PC-3 (cell line): ENCODE measurements around the gene DENND10. TPM values are rescaled to one million over a fixed set of nuclear protein-coding genes. Genes with fewer than 3 reads are reported as not detected.

Experiments used
- ATAC-seq: fragments of 200-7000 bp; cut with Tn5 transposase; 2 replicates; pipeline ENCODE4 v1.9.1; 2020; ENCODE audit warnings: mild to moderate bottlenecking, moderate library complexity
- BruUV-seq: library from RNA; stranded (reverse); fragments of 400-500 nt; replicated peaks from 2 replicates; lab custom pipeline; 2021; lab: Mats Ljungman, UMichigan
- CTCF ChIA-PET: fragments of 300-600 bp; sonication (Branson Sonifier 250); formaldehyde crosslinking; loops from one replicate; lab custom pipeline; 2022; ENCODE audit warnings: antibody characterized with exemption; lab: Charles Lee
- POLR2A ChIA-PET: fragments of 300-600 bp; sonication (Branson Sonifier 250); formaldehyde crosslinking; loops from one replicate; lab custom pipeline; 2022; ENCODE audit warnings: antibody characterized with exemption; ENCODE audit not compliant: unreplicated experiment; lab: Charles Lee
- DNase-seq: peaks from one replicate; pipeline ENCODE4 v3.0.0-alpha.2; 2015
- H2AFZ ChIP-seq: fragments of 300-600 bp; sonication (generic); 2 replicates; pipeline ENCODE4 v1.6.0; 2016; ENCODE audit warnings: antibody characterized with exemption, low read length
- H3F3A ChIP-seq: fragments of 300-600 bp; sonication (generic); one replicate; pipeline ENCODE4 v1.6.0; 2017; ENCODE audit warnings: antibody characterized with exemption, low read length, control low read depth, mild to moderate bottlenecking; ENCODE audit not compliant: unreplicated experiment
- H3K27ac ChIP-seq: fragments of 300-600 bp; sonication (generic); 2 replicates; pipeline ENCODE4 v1.5.1; 2016; ENCODE audit warnings: mild to moderate bottlenecking, low read length
- H3K27me3 ChIP-seq: fragments of 300-600 bp; sonication (generic); 2 replicates; pipeline ENCODE4 v1.6.1; 2016; ENCODE audit warnings: low read length, mixed read lengths
- H3K36me3 ChIP-seq: fragments of 300-600 bp; sonication (generic); 2 replicates; pipeline ENCODE4 v1.6.1; 2016; ENCODE audit warnings: low read depth, mixed run types, low read length, mixed read lengths
- H3K4me1 ChIP-seq: fragments of 300-600 bp; sonication (generic); 2 replicates; pipeline ENCODE4 v1.5.1; 2016; ENCODE audit warnings: low read length; ENCODE audit not compliant: insufficient read depth
- H3K4me2 ChIP-seq: fragments of 300-600 bp; sonication (generic); 2 replicates; pipeline ENCODE4 v1.6.0; 2016; ENCODE audit warnings: low read length
- H3K4me3 ChIP-seq: fragments of 300-600 bp; sonication (generic); 2 replicates; pipeline ENCODE4 v1.5.1; 2016; ENCODE audit warnings: mild to moderate bottlenecking, low read length, mixed read lengths
- H3K79me2 ChIP-seq: fragments of 300-600 bp; sonication (generic); 2 replicates; pipeline ENCODE4 v1.6.1; 2017; ENCODE audit warnings: low read length, mixed read lengths
- H3K9ac ChIP-seq: fragments of 300-600 bp; sonication (generic); 2 replicates; pipeline ENCODE4 v1.6.0; 2016; ENCODE audit warnings: mild to moderate bottlenecking, low read length
- H3K9me2 ChIP-seq: fragments of 300-600 bp; sonication (generic); replicated peaks from 2 replicates; pipeline ENCODE4 v1.6.1; 2016; ENCODE audit warnings: mixed run types, low read length, mixed read lengths
- H3K9me3 ChIP-seq: fragments of 300-600 bp; sonication (generic); 2 replicates; pipeline ENCODE4 v1.6.1; 2016; ENCODE audit warnings: low read length, mixed read lengths
- H4K20me1 ChIP-seq: fragments of 300-600 bp; sonication (generic); 2 replicates; pipeline ENCODE4 v1.6.1; 2016; ENCODE audit warnings: low read length, mixed read lengths
- CTCF ChIP-seq: fragments of 300-600 bp; sonication (generic); conservative IDR thresholded peaks from 2 replicates; pipeline ENCODE4 v1.5.1; 2017; ENCODE audit warnings: antibody characterized with exemption, low read depth, mild to moderate bottlenecking, low read length
- EZH2 ChIP-seq: fragments of 300-600 bp; sonication (generic); IDR thresholded peaks from one replicate; pipeline ENCODE4 v1.6.1; 2017; ENCODE audit warnings: antibody characterized with exemption, mild to moderate bottlenecking, low read length; ENCODE audit not compliant: unreplicated experiment
- EZH2phosphoT487 ChIP-seq: fragments of 300-600 bp; sonication (generic); IDR thresholded peaks from 2 replicates; pipeline ENCODE4 v1.6.1; 2018; ENCODE audit warnings: mild to moderate bottlenecking, antibody characterized with exemption, low read length, borderline replicate concordance
- intact Hi-C: fragments of 100-400 bp; cut with micrococcal nuclease; formaldehyde crosslinking; loops from 2 replicates; pipeline ENCODE4 v1.9.0; 2023
- total RNA-seq: library from RNA; depleted of rRNA; stranded (reverse); fragments of >200 nt; gene quantifications from 2 replicates; pipeline ENCODE4 v1.2.3, GENCODE V29; 2014

DENND10 gene
- total RNA-seq, 1 experiment from 2014 or later = 28.9 TPM

GRCh38 chr10:119120413-119120867 lies 16.5 kb downstream of the DENND10 start:
- Histone ChIP-seq H3K9me3 (no peaks in the 10 kb centered on the region), H3K4me2 (no peak overlapping the region), H3F3A (no peaks in the 10 kb centered on the region), H3K4me1 (peaks cover 5% of the 10 kb centered on the region; the same call in 1 of the 2 replicates), H3K27me3 (no peaks in the 10 kb centered on the region), H3K36me3 (no peaks in the 10 kb centered on the region), H3K79me2 (no peaks in the 10 kb centered on the region), H4K20me1 (no peaks in the 10 kb centered on the region), H3K27ac (peak overlapping the region; percentile 34), H2AFZ (no peak overlapping the region), H3K9me2 (no peaks in the 10 kb centered on the region), H3K9ac (no peak overlapping the region), H3K4me3 (no peak overlapping the region)
- DNase-seq (peak; percentile 39), ATAC-seq (peak; percentile 59)
- intact Hi-C loops = no loop called here
- no TSS peak for BruUV-seq
- TF ChIP-seq CTCF (no peak), EZH2 (no peak), EZH2phosphoT487 (no peak)
- ChIA-PET POLR2A (no interaction called here), CTCF (no interaction called here)

GRCh38 chr10:119120875-119121274 lies 17.0 kb downstream of the DENND10 start:
- BruUV-seq = no TSS peak
- H3K4me1 ChIP-seq = peaks cover 5% of the 10 kb centered on the region; the same call in 1 of the 2 replicates
- intact Hi-C loops = no loop called here
- POLR2A ChIA-PET = no interaction called here
- H3K4me3 ChIP-seq = no peak overlapping the region
- no peaks in the 10 kb centered on the region for H3K27me3 ChIP-seq
- no peaks in the 10 kb centered on the region for H3K9me3 ChIP-seq
- no peaks in the 10 kb centered on the region for H3F3A ChIP-seq
- H2AFZ ChIP-seq = no peak overlapping the region
- H3K9ac ChIP-seq = no peak overlapping the region
- no peak overlapping the region for H3K4me2 ChIP-seq
- H3K79me2 ChIP-seq = no peaks in the 10 kb centered on the region
- H3K27ac ChIP-seq = peak overlapping the region; percentile 34
- no peaks in the 10 kb centered on the region for H4K20me1 ChIP-seq
- ATAC-seq = no peak
- CTCF ChIA-PET = no interaction called here
- H3K9me2 ChIP-seq = no peaks in the 10 kb centered on the region
- no peak for DNase-seq
- TF ChIP-seq CTCF = no peak
- TF ChIP-seq EZH2phosphoT487 = no peak
- TF ChIP-seq EZH2 = no peak
- H3K36me3 ChIP-seq = no peaks in the 10 kb centered on the region

- CTCF ChIA-PET = no interaction called here
- ATAC-seq (no peak), DNase-seq (no peak)
- H3K36me3 ChIP-seq = 0 out of 2 replicates have a peak, but pooled peaks cover 3% of the 10 kb centered on the region
- intact Hi-C loops = no loop called here
- H3K4me3 ChIP-seq = no peak overlapping the region
- BruUV-seq = no TSS peak
- H3K79me2 ChIP-seq = no peaks in the 10 kb centered on the region
- no peaks in the 10 kb centered on the region for H3K9me3 ChIP-seq
- H3K27me3 ChIP-seq = no peaks in the 10 kb centered on the region
- H3K4me1 ChIP-seq = no peaks in the 10 kb centered on the region
- no peaks in the 10 kb centered on the region for H4K20me1 ChIP-seq
- no peak overlapping the region for H3K9ac ChIP-seq
- no peak overlapping the region for H2AFZ ChIP-seq
- no peak for TF ChIP-seq EZH2phosphoT487
- TF ChIP-seq CTCF = no peak
- no peak for TF ChIP-seq EZH2
- no peak overlapping the region for H3K4me2 ChIP-seq
- H3K27ac ChIP-seq = no peak overlapping the region
- POLR2A ChIA-PET = no interaction called here
- no peaks in the 10 kb centered on the region for H3F3A ChIP-seq
- no peaks in the 10 kb centered on the region for H3K9me2 ChIP-seq
Measured at GRCh38 chr10:119125942-119126341, 22.0 kb downstream of the DENND10 start.
